HCT116 (cell line): ENCODE data around the gene GREB1L. TPM values are rescaled to one million over a fixed set of nuclear protein-coding genes. Genes with fewer than 3 reads are reported as not detected.

ENCODE experiments used
- ATAC-seq: fragments of 200-7000 bp; cut with Tn5 transposase; 2 replicates; pipeline ENCODE4 v1.9.1; 2020; ENCODE audit warnings: mild to moderate bottlenecking, moderate library complexity
- BruUV-seq: library from RNA; stranded (reverse); fragments of 400-500 nt; replicated peaks from 2 replicates; lab custom pipeline; 2021; lab: Mats Ljungman, UMichigan
- CTCF ChIA-PET: fragments of 300-600 bp; sonication (Branson Sonifier 250); formaldehyde crosslinking; loops from one replicate; lab custom pipeline; 2021; ENCODE audit warnings: antibody characterized with exemption; lab: Charles Lee
- POLR2A ChIA-PET: fragments of 300-600, 350-600 bp; sonication (Branson Sonifier 250); formaldehyde crosslinking; loops from one replicate; lab custom pipeline; 2021; ENCODE audit warnings: antibody characterized with exemption; lab: Charles Lee
- RAD21 ChIA-PET, 2 experiments: fragments of 300-600 bp; sonication (Branson Sonifier 250); formaldehyde crosslinking; loops; one replicate each; lab custom pipeline; 2023; ENCODE audit warnings: low total read pairs in 2 of 2; ENCODE audit not compliant: uncharacterized antibody in 2 of 2, unreplicated experiment in 2 of 2, low non-redundant PET in 1 of 2; lab: Charles Lee
- DNase-seq: peaks from one replicate; pipeline ENCODE4 v3.0.0-alpha.2; 2010; ENCODE audit warnings: low read depth, low spot score
- H2AFZ ChIP-seq: fragments of 200-600 bp; shearing (Covaris generic), sonication (generic); 2 replicates; pipeline ENCODE4 v1.6.1; 2017; ENCODE audit warnings: low read depth, mixed run types, mixed read lengths, antibody characterized with exemption, low read length; ENCODE audit not compliant: poor library complexity, severe bottlenecking
- H3K27ac ChIP-seq: 2 replicates; pipeline ENCODE4 v1.5.1; 2012; ENCODE audit warnings: low read depth, low read length
- H3K27me3 ChIP-seq: fragments of 200-600 bp; sonication (generic); 2 replicates; pipeline ENCODE4 v1.6.1; 2016; ENCODE audit warnings: mixed run types, low read length, mixed read lengths; ENCODE audit not compliant: insufficient read depth
- H3K36me3 ChIP-seq, 2 experiments: fragments of 200-500 bp in 1 of 2; fragments of 200-600 bp in 1 of 2; sonication (Bioruptor generic) in 1 of 2; sonication (generic) in 1 of 2; 2 replicates each; pipeline versions ENCODE4 v1.5.1 to v1.6.1; 2014 to 2016; ENCODE audit warnings: low read length in 2 of 2, inconsistent platforms in 1 of 2, mixed read lengths in 1 of 2, mixed run types in 1 of 2; ENCODE audit not compliant: insufficient read depth in 2 of 2, control insufficient read depth in 1 of 2
- H3K4me1 ChIP-seq, 2 experiments: fragments of 200-600 bp in 1 of 2; sonication (generic) in 1 of 2; 2 replicates each; pipeline versions ENCODE4 v1.5.1 to v1.6.1; 2012 to 2017; ENCODE audit warnings: low read length in 2 of 2, inconsistent platforms in 1 of 2, mild to moderate bottlenecking in 1 of 2, mixed read lengths in 1 of 2, mixed run types in 1 of 2, moderate library complexity in 1 of 2; ENCODE audit not compliant: insufficient read depth in 2 of 2, control insufficient read depth in 1 of 2
- H3K4me2 ChIP-seq: fragments of 200-600 bp; sonication (generic); 2 replicates; pipeline ENCODE4 v1.6.1; 2017; ENCODE audit warnings: mixed run types, low read length, mixed read lengths
- H3K4me3 ChIP-seq, 2 experiments: fragments of 200-600 bp in 1 of 2; sonication (generic) in 1 of 2; replicated peaks in 1 of 2; 2 replicates each; pipeline ENCODE4 v1.5.1; 2011 to 2016; ENCODE audit warnings: low read length in 2 of 2, control low read depth in 1 of 2, low read depth in 1 of 2, mild to moderate bottlenecking in 1 of 2, mixed read lengths in 1 of 2, mixed run types in 1 of 2
- H3K79me2 ChIP-seq: fragments of 200-600 bp; sonication (generic); 2 replicates; pipeline ENCODE4 v1.6.1; 2017; ENCODE audit warnings: mild to moderate bottlenecking, mixed run types, low read length, moderate library complexity, mixed read lengths; ENCODE audit not compliant: insufficient read depth
- H3K9ac ChIP-seq: fragments of 200-600 bp; sonication (generic); 2 replicates; pipeline ENCODE4 v1.6.1; 2016; ENCODE audit warnings: low read length, mixed read lengths
- H3K9me2 ChIP-seq: fragments of 200-600 bp; sonication (generic), shearing (Covaris generic); 2 replicates; pipeline ENCODE4 v1.6.1; 2017; ENCODE audit warnings: mixed run types, mild to moderate bottlenecking, moderate library complexity; ENCODE audit not compliant: insufficient read depth
- H3K9me3 ChIP-seq, 2 experiments: fragments of 200-500 bp in 1 of 2; fragments of 200-600 bp in 1 of 2; sonication (Bioruptor generic) in 1 of 2; sonication (generic) in 1 of 2; 2 replicates each; pipeline ENCODE4 v1.6.1; 2014 to 2017; ENCODE audit warnings: low read length in 2 of 2, mixed read lengths in 2 of 2, inconsistent platforms in 1 of 2, low read depth in 1 of 2, mild to moderate bottlenecking in 1 of 2, mixed run types in 1 of 2, moderate library complexity in 1 of 2; ENCODE audit not compliant: control insufficient read depth in 1 of 2, insufficient read depth in 1 of 2
- H4K20me1 ChIP-seq: fragments of 200-600 bp; sonication (generic), shearing (Covaris generic); 2 replicates; pipeline ENCODE4 v1.6.1; 2017; ENCODE audit warnings: mixed run types, mild to moderate bottlenecking, moderate library complexity; ENCODE audit not compliant: insufficient read depth
- CEBPB ChIP-seq: IDR thresholded peaks from 2 replicates; pipeline ENCODE4 v1.6.1; 2012; ENCODE audit warnings: low read depth
- EGR1 ChIP-seq: IDR thresholded peaks from 2 replicates; pipeline ENCODE4 v1.6.1; 2012; ENCODE audit warnings: low read depth
- EZH2 ChIP-seq: fragments of 200-600 bp; sonication (generic); IDR thresholded peaks from 2 replicates; pipeline ENCODE4 v1.6.1; 2017; ENCODE audit warnings: antibody characterized with exemption, mixed run types
- FOSL1 ChIP-seq: IDR thresholded peaks from 2 replicates; pipeline ENCODE4 v1.6.1; 2012; ENCODE audit warnings: low read depth
- JUND ChIP-seq: IDR thresholded peaks from 2 replicates; pipeline ENCODE4 v1.6.1; 2012
- POLR2A ChIP-seq: IDR thresholded peaks from 2 replicates; pipeline ENCODE4 v1.7.0; 2011; ENCODE audit warnings: borderline replicate concordance; ENCODE audit not compliant: insufficient read depth, insufficient read length; ENCODE audit errors: extremely low read depth
- POLR2AphosphoS5 ChIP-seq: IDR thresholded peaks from 2 replicates; pipeline ENCODE4 v1.6.1; 2011; ENCODE audit warnings: mild to moderate bottlenecking, low read depth, low read length, moderate library complexity
- SIN3A ChIP-seq: IDR thresholded peaks from 2 replicates; pipeline ENCODE4 v1.6.1; 2012; ENCODE audit warnings: low read depth
- SP1 ChIP-seq: IDR thresholded peaks from 2 replicates; pipeline ENCODE4 v1.6.1; 2012; ENCODE audit warnings: low read depth
- SRF ChIP-seq: IDR thresholded peaks from 2 replicates; pipeline ENCODE4 v1.6.1; 2012; ENCODE audit warnings: low read depth
- TCF7L2 ChIP-seq: IDR thresholded peaks from 2 replicates; pipeline ENCODE4 v1.7.0; 2011; ENCODE audit warnings: borderline replicate concordance, inconsistent platforms; ENCODE audit not compliant: insufficient read depth, insufficient read length; ENCODE audit errors: extremely low read depth
- YY1 ChIP-seq: IDR thresholded peaks from 2 replicates; pipeline ENCODE4 v1.6.1; 2011; ENCODE audit warnings: low read length, low read depth, moderate library complexity, mild to moderate bottlenecking; ENCODE audit not compliant: insufficient replicate concordance; ENCODE audit errors: extremely low read depth
- ZFX ChIP-seq: fragments of 450-650 bp; IDR thresholded peaks from 2 replicates; pipeline ENCODE4 v1.6.1; 2017
- ZNF274 ChIP-seq: fragments of 200-500 bp; sonication (Bioruptor generic); IDR thresholded peaks from 2 replicates; pipeline ENCODE4 v1.6.1; 2014; ENCODE audit warnings: mild to moderate bottlenecking, low read depth, low read length, inconsistent platforms
- intact Hi-C: fragments of 100-400 bp; cut with micrococcal nuclease; formaldehyde crosslinking; loops from 2 replicates; pipeline ENCODE4 v1.10.0; 2022
- total RNA-seq: library from RNA; stranded (reverse); gene quantifications from one replicate; pipeline ENCODE4 v1.2.1, GENCODE V29; 2021; ENCODE audit not compliant: unreplicated experiment
- TF ChIP-seq, protein P1 (sequence below): IDR thresholded peaks from 2 replicates; pipeline ENCODE4 v1.6.1; 2012
- TF ChIP-seq, protein P2 (sequence below), 3 experiments: fragments of 200-600 bp in 1 of 3; sonication (generic) in 1 of 3; IDR thresholded peaks in 2 of 3; conservative IDR thresholded peaks in 1 of 3; 2 replicates each; pipeline ENCODE4 v1.5.1; 2012 to 2017; ENCODE audit warnings: low read depth in 2 of 3, low read length in 2 of 3, antibody characterized with exemption in 1 of 3, borderline replicate concordance in 1 of 3, control low read depth in 1 of 3, mild to moderate bottlenecking in 1 of 3, mixed read lengths in 1 of 3, mixed run types in 1 of 3, moderate library complexity in 1 of 3; ENCODE audit not compliant: insufficient read depth in 1 of 3

The GREB1L gene
- total RNA-seq, 1 experiment from 2014 or later: 12.2 TPM

DNA sequence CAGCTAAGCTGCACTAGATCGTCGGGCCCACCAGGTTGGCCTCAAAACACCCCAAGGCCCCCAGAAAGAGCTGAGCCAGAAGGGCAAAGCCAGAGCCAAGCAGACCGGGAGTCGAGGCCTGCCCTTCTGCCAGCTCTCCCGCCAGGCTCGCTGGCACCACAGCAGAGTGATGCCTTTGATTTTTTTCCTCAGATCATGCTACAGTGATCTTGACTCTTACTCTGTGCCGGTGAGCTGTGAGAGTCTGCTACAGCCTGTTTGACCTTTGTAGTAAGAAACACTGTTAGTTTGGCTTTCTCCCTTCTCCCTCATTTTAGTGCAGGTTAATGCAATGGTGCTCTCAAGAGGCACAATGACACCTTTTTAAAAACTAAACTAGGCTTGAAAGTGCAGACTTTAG, 260.6 kb downstream of the GREB1L start:
- H2AFZ ChIP-seq: no peak overlapping the region
- CTCF ChIA-PET: interaction anchor here (0.9 kb wide), 1 partner anchor 13 kb away, joined by 3 read pairs; no protein-coding TSS in a partner anchor
- intact Hi-C loops: no loop called here

DNA sequence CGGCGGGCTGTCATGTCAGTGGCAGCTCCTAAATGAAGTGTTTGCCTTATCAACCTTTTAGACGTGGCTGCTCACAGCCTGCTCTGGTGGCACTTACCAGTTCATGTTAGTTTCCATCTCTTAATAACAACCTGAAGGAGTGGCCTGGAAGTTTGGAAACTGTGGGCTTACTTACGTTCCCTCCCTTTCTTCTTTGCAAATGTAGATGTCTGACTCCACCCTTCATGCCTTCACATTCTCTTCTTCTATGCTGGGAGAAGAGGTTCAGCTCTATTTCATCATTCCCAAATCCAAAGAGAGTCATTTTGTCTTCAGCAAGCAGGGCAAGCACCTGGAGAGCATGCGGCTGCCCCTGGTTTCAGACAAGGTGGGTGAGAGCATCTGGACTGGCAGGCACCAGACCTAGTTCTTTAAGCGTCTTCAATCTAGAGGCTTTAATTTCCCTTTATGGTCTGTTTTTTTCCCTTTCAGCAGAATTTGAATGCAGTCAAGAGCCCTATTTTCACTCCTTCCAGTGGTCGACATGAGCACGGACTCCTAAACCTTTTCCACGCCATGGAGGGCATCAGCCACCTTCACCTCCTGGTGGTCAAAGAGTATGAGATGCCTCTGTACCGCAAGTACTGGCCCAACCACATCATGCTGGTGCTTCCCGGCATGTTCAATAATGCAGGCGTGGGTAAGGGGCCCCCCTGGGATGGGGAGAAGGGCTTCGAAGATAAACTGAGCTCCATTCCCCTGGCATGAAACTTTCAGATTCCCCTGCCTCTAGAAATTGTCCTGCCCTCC, 266.1 kb downstream of the GREB1L start:
- Histone ChIP-seq H2AFZ (no peak overlapping the region), H3K9me3 (no peaks in the 10 kb centered on the region), H3K79me2 (no peaks in the 10 kb centered on the region), H3K9me2 (no peaks in the 10 kb centered on the region), H3K4me3 (no peak overlapping the region), H3K27me3 (no peaks in the 10 kb centered on the region), H3K4me1 (no peaks in the 10 kb centered on the region), H4K20me1 (no peaks in the 10 kb centered on the region), H3K9ac (no peak overlapping the region), H3K27ac (no peak overlapping the region), H3K4me2 (no peak overlapping the region), H3K36me3 (peaks cover 0 to 2% of the 10 kb centered on the region in 2 experiments; a peak in 2 of 4 replicates)
- intact Hi-C loops: no loop called here
- DNase-seq: no peak
- no peak for ATAC-seq
- POLR2A ChIA-PET: no interaction called here
- CTCF ChIA-PET: interaction anchor here (0.7 to 1.3 kb wide), 2 partner anchors 18 to 313 kb away, joined by 3 to 5 read pairs; no protein-coding TSS in a partner anchor
- BruUV-seq: no TSS peak
- RAD21 ChIA-PET: no interaction called here
- TF ChIP-seq EZH2 (no peak), FOSL1 (no peak), TCF7L2 (no peak), CEBPB (no peak), ZNF274 (no peak), SRF (no peak), ZFX (no peak), EGR1 (no peak)
- TF ChIP-seq, protein P1, sequence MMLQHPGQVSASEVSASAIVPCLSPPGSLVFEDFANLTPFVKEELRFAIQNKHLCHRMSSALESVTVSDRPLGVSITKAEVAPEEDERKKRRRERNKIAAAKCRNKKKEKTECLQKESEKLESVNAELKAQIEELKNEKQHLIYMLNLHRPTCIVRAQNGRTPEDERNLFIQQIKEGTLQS: no peak
- TF ChIP-seq, protein P2, sequence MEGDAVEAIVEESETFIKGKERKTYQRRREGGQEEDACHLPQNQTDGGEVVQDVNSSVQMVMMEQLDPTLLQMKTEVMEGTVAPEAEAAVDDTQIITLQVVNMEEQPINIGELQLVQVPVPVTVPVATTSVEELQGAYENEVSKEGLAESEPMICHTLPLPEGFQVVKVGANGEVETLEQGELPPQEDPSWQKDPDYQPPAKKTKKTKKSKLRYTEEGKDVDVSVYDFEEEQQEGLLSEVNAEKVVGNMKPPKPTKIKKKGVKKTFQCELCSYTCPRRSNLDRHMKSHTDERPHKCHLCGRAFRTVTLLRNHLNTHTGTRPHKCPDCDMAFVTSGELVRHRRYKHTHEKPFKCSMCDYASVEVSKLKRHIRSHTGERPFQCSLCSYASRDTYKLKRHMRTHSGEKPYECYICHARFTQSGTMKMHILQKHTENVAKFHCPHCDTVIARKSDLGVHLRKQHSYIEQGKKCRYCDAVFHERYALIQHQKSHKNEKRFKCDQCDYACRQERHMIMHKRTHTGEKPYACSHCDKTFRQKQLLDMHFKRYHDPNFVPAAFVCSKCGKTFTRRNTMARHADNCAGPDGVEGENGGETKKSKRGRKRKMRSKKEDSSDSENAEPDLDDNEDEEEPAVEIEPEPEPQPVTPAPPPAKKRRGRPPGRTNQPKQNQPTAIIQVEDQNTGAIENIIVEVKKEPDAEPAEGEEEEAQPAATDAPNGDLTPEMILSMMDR (IDR thresholded peaks at IDR 0.05 in 2 of 3, conservative IDR thresholded peaks at IDR 0.05 in 1 of 3; ENCODE audit: borderline replicate concordance in 1 of 3, insufficient read depth in 1 of 3, low read depth in 2 of 3, low read length in 2 of 3): no peak

More for the DNA sequence above, 260.6 kb downstream of the GREB1L start:
- Histone ChIP-seq H3K9me2 (no peaks in the 10 kb centered on the region), H3K9me3 (no peaks in the 10 kb centered on the region), H3K27ac (no peak overlapping the region), H3K4me1 (no peaks in the 10 kb centered on the region), H4K20me1 (no peaks in the 10 kb centered on the region), H3K4me3 (no peak overlapping the region), H3K79me2 (no peaks in the 10 kb centered on the region), H3K4me2 (no peak overlapping the region), H3K27me3 (no peaks in the 10 kb centered on the region), H3K9ac (no peak overlapping the region), H3K36me3 (no peaks in the 10 kb centered on the region)
- no peak for DNase-seq
- no TSS peak for BruUV-seq
- ATAC-seq: no peak
- ChIA-PET POLR2A (no interaction called here), RAD21 (no interaction called here)
- TF ChIP-seq POLR2AphosphoS5 (no peak), ZFX (no peak), CEBPB (no peak), SP1 (no peak), POLR2A (no peak), JUND (no peak), ZNF274 (no peak), YY1 (no peak), SIN3A (no peak)
- TF ChIP-seq, protein P1: no peak
